GM12891 (cell line): Measurements from ENCODE around the gene LRRC8B.

Source experiments
- PAX5 ChIP-seq: IDR thresholded peaks from 2 replicates; pipeline ENCODE4 v1.6.1; 2011; ENCODE audit warnings: low read length, moderate library complexity, mild to moderate bottlenecking; ENCODE audit not compliant: insufficient read depth, severe bottlenecking
- POLR2A ChIP-seq: IDR thresholded peaks from 2 replicates; pipeline ENCODE4 v1.6.1; 2011; ENCODE audit warnings: low read depth, low read length, control low read depth
- POLR2AphosphoS5 ChIP-seq: IDR thresholded peaks from 2 replicates; pipeline ENCODE4 v1.6.1; 2011; ENCODE audit warnings: low read depth, low read length, control low read depth
- POU2F2 ChIP-seq: IDR thresholded peaks from 2 replicates; pipeline ENCODE4 v1.6.1; 2011; ENCODE audit warnings: low read depth, mild to moderate bottlenecking, control low read depth, low read length, moderate library complexity
- SPI1 ChIP-seq: IDR thresholded peaks from 2 replicates; pipeline ENCODE4 v1.6.1; 2011; ENCODE audit warnings: low read depth, low read length, control low read depth
- TAF1 ChIP-seq: IDR thresholded peaks from 2 replicates; pipeline ENCODE4 v1.6.1; 2011; ENCODE audit warnings: low read depth, low read length, control low read depth

- TF ChIP-seq TAF1 (no peak), POLR2A (no peak), POLR2AphosphoS5 (no peak), SPI1 (no peak), PAX5 (no peak), POU2F2 (no peak)
These were observed 3.8 kb downstream of the LRRC8B start for GRCh38 chr1:89528382-89528780.
